Stimulated activated CD4-positive, alpha-beta T cell treated with anti-CD3 and anti-CD28 coated beads, Interleukin-4, amount 100 ng/mL, for 48 hours (primary cell): ENCODE data around the gene ARF1.

Experiments used
- DNase-seq, 2 donors: peaks; one replicate each; pipeline ENCODE4 v3.0.0-alpha.2; 2020; ENCODE audit warnings: low read depth in 2 of 2

Gene ARF1

DNA sequence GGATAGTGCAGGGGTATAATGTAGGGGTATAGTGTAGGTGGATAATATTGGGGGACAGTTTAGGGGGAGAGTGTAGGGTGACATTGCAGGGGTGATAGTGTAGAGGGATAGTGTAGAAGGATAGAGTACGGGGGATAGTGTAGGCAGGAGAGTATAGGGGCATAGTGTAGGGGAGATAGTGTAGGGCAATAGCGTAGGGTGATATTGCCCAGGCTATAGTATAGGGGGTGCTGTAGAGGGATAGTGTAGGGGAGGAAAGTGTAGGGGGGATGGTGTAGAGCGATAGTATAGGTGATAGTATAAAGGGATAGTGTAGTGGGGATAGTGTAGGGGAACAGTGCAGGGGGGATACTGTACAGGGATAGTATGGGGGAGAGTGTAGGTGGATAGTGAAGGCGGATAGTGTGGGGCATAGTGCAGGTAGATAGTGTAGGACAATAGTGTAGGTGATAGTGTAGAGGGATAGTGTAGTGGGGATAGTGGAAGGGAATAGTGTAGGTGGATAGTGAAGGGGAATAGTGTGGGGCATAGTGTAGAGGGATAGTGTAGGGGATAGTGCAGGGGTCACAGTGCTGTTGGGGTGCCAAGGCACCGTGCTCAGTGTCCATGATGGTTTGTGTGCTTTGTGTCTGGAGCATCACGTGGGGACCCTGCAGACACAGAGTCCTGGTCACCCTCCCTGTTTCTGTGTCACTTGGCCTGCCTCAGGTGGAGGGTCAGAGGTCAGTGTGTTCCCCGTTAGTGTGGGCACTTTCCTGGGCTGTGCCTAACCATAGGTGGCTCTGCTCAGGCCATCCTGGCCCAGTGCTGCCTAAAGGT lies 10.5 kb upstream of the ARF1 start:
- no peak for DNase-seq

DNA sequence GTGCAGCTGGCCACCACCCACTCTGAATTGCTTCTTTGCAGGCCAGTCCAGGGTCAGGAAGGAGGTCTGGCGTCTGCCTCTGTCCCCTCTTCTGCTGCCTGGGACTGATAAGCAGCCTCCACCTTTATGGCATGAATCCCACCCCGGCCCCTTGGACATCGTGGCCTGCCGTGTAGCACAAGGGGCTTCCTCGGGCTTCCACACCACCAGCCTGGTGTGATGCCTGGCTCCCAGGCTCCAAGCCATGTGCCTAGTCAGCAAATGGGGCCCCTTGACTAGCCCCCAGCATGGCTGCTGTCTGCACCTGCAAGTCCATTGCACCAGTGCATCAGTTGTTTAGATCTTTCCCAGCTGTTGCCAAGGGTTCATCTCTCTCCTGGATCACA lies 9.9 kb upstream of the ARF1 start:
- no peak for DNase-seq

DNA sequence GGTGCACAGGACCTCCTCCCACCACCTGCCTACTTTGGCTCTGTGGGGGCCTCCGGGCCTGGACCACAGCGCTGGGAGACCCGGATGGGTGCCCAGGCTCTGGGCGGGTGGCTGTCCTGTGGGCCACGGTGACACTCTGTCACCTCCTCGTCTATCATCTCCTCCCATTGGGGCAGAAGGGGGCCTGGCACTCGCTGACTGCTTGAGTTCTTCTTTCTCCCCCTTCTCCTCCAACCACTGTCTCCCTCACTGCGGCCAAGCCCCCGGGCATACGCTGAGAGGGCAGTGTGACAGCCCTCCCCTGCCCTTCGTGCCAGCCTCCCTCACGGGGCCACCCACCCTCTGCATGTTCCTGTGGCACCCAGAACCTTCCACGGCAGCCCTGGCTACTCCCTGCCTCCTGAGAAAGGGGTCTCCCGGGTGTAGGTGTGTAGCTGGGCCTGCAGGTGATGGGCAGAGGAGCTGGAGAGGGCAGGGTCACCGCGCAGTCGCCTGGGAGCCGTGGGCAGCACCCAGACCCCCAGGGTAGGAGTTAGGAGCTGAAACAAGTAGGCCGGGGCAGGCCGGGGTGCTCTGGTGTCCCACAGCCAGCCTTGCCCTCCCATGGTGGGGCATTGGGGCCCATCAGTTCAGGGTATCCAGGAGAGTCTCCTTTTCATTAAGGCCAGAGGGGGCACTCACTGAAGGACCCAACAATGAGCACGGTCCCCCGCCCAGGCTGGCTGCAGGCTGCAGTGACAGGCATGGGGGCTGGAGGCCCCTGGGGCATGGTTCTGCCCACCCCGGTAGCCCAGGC lies 9.2 kb upstream of the ARF1 start:
- no peak for DNase-seq

DNA sequence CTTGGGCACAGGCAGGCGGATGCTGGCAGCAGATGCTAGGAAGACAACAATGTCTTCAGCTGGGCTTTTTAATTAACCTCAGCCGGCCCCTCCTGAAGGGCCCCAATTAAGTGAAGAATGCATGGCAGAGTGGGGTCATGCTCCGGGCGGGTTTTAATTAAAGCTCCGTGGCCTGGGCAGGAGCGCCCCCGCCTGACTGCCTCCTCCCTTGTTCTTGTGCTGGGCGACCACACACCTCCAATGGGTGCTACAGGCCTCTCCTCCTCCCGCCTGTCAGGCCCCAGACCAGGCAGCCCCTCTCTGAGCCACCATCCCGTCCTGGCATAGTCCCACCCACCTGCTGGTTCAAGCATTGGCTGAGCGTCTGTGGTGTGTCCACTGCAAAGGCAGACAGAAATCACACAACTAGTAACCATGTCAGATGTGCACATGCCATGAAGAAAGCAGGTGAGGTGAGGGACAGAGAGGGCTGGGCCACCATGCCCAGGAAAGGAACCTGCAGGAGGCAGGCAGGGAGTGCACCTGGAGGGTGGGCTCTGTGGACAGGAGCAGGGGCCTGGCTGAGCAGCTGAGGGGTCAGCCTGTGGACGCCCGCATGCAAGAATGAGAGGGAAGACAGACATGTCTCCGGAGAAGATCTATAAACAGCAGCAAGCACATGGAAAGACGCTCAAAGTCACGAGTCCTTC lies 8.5 kb upstream of the ARF1 start:
- no peak for DNase-seq

DNA sequence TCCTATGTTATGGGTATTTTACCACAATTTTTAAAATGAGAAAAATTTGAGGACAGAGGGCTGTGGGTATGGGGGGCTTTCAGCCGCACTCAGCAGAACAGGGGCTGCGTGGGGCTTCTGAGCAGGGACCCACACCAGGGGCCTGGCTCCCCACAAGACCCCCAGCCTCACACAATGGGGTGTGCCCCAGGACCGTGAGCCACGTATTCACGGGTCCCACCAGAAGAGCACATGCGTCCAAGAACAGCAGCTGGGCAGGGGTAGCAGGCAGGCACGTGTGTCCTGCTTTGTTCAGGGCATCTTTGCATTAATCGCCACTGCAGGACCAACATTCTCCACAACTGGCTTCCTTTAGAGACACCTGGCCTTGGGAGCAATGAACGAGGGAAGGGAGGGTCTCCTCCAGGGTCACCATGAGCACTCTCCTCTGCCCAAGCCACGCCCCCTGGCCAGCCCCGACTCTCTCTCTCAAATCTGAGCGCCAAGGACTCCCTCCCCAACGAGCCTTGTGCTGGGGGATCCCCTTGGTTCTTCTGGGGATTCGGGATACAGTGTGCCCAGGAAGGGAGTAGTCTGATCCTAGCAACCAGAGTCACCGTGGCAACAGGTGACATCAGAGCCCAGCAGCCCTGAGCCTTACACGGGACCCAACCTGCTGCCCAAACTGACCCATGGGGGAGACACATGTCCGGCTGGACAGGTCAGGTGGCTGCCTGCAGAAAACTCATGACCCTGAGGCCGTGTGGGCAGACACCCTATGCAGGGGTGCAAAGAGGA lies 7.4 kb upstream of the ARF1 start:
- no peak for DNase-seq

DNA sequence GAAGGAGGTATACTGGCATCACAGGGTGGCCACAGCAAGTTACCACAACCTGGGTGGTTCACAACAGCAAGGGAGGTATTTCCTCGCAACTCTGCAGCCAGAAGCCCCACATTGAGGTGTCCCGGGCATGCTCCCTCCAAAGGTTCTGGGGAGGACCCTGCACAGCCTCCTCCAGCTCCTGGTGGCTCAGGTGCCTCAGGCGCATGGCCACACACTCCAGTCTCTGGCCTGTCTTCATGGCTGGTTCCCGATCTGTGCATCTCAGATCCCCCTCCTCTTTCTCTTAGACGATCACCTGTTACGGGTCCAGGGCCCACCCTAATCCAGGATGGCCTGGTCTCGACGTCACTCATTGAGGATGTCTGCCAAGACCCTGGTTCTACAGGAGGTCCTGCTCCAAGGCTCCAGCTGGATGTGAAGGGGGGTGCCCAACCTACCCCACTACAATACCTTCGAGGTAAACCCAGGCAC lies 6.7 kb upstream of the ARF1 start:
- no peak for DNase-seq

DNA sequence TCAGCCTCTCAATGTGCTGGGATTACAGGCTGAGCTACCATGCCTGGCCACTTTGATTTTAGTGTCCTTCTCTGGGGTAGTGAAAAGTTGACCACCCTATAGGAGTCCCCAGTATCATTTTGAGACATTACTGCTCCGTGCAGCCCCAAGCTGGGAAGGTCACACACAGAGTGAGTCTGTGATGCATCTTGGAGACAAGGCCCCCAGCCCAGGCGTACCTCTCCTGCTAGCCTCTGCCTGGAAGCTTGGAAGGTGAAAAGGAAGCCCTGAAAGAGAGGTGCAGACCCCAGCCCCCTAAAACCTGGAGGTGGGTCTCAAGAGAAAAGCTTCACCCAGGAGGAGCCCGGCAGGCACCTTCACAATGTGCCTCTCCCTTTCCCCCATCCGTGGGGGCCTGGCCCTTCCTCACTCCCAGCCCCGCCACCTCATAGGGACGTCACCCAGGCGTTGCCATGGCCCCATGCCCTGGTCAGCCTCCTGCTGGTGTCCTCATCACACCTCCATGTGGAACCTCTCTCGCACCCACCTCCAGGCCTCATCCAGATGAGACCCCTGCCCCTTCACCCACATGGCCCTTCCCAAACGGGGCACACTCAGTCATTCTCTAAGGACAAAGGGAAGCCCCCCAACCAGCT lies 5.6 kb upstream of the ARF1 start:
- no peak for DNase-seq

DNA sequence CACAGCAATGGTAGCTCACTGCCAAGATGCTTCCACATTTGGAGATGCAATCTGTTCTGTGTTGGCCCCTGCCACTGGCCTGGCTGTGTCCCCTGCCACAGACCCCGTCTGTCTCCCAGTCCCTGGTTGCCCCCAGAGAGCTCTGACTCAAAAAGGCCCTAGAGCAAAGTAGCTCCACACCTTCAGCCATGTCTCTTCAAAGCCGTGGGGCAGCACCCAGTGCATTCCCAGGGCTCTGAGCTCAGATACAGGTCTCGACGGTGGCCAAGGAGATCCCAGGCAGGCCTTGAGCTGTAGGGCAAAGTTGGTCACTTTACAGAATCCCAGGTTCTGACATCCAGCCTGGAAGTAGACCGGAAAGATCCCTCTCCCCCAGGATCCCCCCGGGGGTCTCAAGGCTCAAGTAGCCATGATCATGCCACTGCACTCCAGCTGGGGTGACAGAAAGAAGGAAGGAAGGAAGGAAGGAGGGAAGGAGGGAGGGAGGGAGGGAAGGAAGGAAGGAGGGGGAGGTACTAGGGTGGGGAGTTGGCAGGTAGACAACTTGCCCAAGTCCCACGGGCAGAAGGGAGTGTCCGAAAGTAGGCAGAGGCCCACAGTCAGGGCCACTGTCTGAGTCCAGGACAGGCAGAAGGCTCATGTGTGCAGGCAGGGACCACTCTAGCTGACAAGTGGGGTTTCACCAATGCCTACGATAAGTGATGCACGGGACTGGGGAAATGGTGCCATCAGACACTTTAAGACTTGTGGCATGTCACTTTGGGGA lies 4.8 kb upstream of the ARF1 start:
- no peak for DNase-seq

DNA sequence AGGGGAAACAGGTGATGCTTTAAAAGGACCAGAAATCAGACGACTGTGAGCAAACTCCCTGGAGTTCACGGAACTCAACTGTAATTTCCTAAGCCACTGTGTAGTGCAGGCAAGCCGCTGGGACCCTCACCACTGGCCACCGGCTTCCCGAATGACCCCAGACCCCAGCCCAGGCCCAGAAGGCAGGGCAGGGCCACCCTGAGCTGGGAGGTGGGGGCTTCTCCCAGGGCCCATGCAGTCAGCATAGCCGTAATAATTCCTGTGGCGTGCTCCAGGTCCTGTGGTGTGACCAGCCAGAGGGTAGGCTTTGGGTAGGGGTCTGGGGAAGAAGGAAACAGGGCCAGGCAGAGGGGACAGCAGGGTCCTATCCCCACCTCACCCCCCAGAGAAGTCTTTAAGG lies 3.5 kb upstream of the ARF1 start:
- DNase-seq, result no peak

DNA sequence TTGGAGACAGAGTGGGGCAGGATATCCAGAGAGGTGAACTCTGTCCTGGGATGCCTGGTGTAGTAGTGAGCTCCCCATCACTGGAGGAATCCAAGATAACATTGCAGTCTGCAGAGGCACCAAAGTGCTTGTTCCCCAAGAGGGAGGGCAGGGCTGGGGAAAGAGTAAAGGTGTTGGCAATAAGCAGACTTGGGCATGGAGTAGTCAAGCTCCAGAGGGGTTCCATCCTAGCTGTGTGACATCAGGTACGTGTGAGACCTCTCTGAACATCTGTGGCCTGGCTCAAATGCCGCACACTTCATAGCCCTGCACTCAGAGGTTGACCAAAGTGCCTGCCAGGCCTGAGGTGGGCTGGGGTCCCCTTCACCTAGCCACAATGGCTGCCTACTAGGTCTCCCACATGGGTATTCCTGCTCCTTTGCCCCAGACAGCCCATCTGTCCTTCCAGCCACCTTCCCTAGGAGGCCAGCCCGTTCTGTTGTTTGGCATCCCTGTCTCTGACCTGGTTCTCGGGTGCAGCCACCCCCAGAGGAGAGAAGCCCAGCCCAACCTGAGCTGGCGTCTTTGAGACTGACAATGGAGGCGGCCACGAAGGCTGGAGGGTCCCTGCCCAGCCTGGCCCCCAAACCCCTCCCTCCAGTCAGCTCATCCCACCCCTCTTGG lies 2.8 kb upstream of the ARF1 start:
- DNase-seq, result no peak

DNA sequence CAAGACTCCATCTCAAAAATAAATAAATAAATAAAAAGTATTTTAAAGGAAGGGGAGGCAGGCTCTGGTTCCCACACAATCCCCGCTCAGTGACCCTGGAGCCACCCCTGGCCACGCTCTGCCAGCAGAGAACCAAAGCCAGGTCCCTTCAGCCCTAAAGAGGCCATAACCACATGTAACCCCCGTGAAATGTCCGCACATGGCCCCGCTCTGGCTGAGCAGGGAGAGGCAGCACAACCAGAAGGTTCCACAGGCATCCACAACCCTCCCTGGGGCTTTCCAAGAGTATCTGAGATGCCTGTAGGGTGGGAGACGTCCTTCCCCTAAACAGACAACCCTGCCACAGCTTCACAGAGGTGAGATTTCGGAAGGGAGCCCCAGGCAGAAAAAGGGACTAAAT lies 1.4 kb upstream of the ARF1 start:
- DNase-seq, result no peak

DNA sequence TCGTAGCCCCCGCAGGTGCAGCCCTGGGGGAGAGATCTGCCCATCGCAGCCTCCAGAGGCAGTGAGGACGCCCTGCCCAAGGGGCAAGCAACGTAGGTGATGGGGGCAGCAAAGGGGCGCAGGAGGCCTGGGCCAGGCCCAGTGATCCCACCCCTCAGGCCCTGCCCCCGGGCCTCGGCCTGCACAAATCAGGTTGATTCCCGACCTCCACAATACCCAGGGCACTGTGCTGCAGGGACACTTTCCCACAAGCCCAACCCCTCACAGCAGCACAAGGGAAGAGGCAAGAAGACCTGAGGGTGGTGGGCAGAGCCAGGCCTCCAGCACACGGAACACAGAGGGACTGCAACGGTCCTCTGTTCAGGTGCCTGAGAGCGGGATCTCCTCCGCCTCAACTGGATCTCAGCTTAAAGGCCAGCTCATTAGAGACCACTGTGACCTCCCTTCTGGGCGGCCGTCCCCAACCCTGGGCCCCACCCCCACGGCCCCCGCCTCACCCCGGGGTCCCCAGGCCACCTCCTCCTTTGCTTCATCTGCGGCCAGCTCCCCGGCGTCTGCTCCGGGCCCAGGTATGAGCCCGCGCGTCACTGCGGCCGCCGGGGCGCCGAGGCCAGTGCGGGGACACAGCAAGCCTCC lies 812 bp upstream of the ARF1 start:
- no peak for DNase-seq

DNA sequence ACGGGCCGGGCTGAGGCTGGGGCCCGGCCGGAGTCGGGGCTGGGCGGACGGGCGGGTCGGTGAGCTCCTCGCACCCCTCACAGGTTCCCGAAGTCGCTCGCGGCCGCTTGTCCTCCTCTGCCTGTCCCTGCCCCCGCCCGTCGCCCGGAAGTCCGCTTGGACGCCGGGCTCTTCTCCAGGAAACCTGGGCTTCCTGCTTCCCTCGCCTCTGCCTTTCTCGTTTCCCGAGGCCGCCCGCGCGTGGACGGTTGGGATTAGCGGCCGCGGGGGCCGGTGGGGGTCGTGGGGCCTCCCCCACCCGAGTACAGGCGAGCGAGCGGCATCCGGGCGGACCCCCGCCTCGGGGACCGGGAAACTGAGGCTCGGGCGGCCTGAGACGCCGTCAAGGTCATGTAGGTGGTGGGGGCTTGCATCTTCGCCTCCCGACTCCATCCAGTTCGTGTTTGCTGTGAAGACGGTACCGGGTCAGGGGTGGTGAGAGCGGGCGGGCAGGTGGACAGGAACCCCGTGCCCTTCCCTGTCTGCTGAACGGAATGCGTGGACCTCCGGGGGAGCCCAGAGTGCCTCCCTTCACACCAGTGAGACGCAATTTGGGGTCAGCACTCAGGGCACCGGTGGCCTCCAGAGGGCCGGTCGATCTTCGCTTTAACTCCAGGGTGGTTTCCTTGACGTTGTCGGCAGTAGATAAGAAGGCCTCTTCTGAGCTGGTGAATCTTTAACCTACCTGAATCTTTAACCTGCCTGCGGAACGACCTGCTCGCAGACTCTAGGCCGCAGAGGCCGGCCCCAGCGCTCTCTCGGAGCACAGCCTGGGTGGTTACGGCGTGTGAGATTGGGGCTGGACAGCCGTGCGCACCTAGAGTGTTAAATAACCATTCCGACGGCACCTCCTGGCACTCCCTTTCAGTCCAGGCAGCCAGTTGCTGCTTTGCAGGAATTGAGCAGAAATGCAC lies 686 bp downstream of the ARF1 start:
- DNase-seq, result no peak

DNA sequence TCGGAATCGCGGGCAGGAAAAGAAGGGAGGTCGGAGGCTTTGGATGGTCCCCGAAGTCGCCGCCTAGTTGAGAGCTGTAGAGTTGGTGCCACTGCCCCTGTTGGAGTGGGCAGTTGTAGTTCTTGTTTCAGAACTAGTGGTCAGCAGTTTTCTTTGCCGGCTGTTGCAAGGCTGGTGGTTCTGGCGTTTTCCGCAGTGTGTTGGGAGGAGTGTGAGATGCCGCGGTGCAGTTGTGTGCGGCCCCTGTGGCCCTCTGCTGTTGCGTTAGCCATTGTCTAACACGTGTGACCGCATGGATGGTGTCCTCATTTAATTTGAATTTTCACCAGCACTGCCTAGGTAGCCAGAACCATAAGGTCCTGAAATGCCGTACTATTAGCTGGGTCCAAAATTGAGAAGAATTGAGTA lies 1.4 kb downstream of the ARF1 start:
- no peak for DNase-seq

DNA sequence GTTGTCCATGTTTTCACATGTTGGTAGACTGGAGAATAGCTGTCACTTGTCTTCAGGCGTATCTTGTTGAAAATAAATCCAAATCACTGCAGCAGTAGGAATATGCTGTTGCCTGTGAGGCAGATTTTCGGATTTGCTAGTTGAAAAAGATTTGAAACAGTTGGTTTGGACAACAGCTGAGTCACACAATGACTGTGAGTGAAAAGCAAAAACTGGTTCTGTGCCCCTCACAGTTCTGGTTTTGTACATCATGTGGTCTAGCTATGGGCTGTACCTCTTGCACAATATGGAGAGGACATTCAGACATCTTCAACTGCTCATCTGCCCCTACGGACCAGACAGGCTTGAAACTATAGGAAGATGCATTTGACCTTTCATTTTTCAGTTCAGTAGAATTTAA lies 1.8 kb downstream of the ARF1 start:
- no peak for DNase-seq

DNA sequence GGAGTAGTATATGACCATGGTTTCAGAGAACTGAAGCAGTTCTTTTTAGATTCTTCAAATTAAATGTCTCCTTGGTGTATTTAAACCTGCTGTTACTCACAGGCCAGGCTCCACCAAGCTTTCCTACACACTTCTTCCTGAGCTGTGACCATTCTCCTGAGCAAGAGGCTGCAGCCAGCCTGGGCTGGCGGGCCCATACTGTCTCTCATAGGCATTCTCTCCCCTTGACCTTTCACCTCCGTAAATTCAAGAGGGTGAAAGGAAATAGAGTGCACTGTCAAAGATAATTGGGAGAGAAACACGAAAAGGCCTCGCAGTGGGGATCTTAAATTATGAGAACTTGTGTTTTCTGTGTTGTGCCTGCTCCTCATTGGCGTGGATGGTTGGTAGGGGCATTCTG lies 2.3 kb downstream of the ARF1 start:
- DNase-seq, result no peak

DNA sequence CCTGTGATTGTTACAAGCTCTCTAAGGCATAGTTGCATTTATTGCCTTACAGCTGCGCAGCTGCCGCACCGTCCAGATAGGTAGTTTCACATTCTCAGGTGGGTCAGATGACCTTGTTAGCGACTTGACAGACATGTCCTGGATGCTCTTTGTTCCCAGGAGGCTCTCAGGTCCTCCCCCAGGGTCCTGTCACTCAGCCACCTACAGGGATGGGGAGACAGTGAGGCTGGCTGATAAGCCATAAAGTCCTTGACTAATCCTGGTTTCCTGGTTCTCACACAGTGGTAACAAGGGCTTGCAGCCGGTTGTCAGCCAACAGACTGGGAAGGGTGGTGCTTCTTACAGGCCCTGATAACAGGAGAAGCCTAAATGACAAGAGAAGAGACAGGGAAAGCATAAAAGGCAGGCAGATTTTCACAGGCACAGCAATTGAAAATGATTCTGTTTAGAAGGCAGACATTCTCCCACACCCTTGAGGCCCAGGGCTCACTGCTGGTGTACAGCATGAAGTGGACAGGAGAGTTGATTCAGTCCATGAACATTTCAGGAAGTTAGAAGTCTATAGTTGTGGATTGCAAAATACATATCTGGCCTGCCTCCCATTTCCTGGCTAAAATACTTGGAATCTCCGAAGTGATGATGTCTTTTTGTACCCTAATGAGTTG lies 2.9 kb downstream of the ARF1 start:
- no peak for DNase-seq

DNA sequence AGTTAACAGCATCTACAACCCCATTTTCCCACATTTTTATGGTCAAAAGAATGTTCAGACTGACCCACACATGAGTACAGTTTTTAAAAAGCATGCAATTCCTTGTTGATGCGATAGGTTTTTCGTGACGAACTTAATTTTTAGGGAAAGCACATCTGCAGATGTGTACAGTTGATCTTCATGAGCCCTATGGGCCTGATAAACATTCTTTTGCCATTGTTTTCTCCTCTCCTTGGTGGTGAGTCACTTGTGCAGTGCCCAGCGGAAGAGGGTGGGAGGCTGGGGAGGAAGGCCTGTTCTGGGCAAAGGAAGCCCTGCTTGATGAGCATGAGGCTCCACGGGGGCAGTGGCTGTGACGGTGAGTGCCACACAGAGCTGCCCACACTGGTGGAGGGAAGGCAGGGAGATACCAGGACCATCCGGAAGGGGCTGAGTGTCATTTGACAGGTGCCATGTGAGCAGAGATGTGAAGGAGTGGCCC lies 5.3 kb downstream of the ARF1 start:
- DNase-seq, result no peak
